Loucy (cell line): ENCODE results near the gene HOXD13.

Experiments used
- H2AFZ ChIP-seq: fragments of 200-600 bp; sonication (generic); 2 replicates; pipeline ENCODE4 v1.6.0; 2016; ENCODE audit warnings: antibody characterized with exemption, mild to moderate bottlenecking, low read length, moderate library complexity
- H3F3A ChIP-seq: fragments of 200-600 bp; 2 replicates; pipeline ENCODE4 v1.6.0; 2016; ENCODE audit warnings: antibody characterized with exemption, low read depth, mild to moderate bottlenecking
- H3K27me3 ChIP-seq: fragments of 200-600 bp; sonication (generic); 2 replicates; pipeline ENCODE4 v1.6.1; 2014; ENCODE audit warnings: low read length, mild to moderate bottlenecking; ENCODE audit not compliant: insufficient read depth, poor library complexity, severe bottlenecking
- H3K36me3 ChIP-seq: fragments of 200-600 bp; sonication (generic); 2 replicates; pipeline ENCODE4 v1.6.1; 2016; ENCODE audit warnings: low read length; ENCODE audit not compliant: insufficient read depth
- H3K4me1 ChIP-seq: fragments of 200-600 bp; sonication (generic); 2 replicates; pipeline ENCODE4 v1.5.1; 2014; ENCODE audit warnings: low read length, mild to moderate bottlenecking; ENCODE audit not compliant: insufficient read depth, poor library complexity, severe bottlenecking
- H3K4me2 ChIP-seq: fragments of 200-600 bp; sonication (generic); 2 replicates; pipeline ENCODE4 v1.6.0; 2014; ENCODE audit warnings: antibody characterized with exemption, low read length, low read depth, mild to moderate bottlenecking; ENCODE audit not compliant: poor library complexity, severe bottlenecking
- H3K4me3 ChIP-seq: fragments of 200-600 bp; sonication (generic); 2 replicates; pipeline ENCODE4 v1.5.1; 2014; ENCODE audit warnings: low read length, mild to moderate bottlenecking, mixed read lengths; ENCODE audit not compliant: poor library complexity, severe bottlenecking
- H3K79me2 ChIP-seq: fragments of 200-600 bp; sonication (generic); 2 replicates; pipeline ENCODE4 v1.6.1; 2014; ENCODE audit warnings: low read length; ENCODE audit not compliant: insufficient read depth
- H3K9ac ChIP-seq: fragments of 200-600 bp; sonication (generic); 2 replicates; pipeline ENCODE4 v1.6.0; 2014; ENCODE audit warnings: mild to moderate bottlenecking, low read depth, low read length, moderate library complexity; ENCODE audit not compliant: poor library complexity, severe bottlenecking
- H3K9me2 ChIP-seq: fragments of 200-600 bp; sonication (generic); replicated peaks from 2 replicates; pipeline ENCODE4 v1.6.1; 2016; ENCODE audit warnings: low read depth, low read length, mixed read lengths
- H3K9me3 ChIP-seq: fragments of 200-600 bp; sonication (generic); 2 replicates; pipeline ENCODE4 v1.6.1; 2014; ENCODE audit warnings: mild to moderate bottlenecking, antibody characterized with exemption, low read length, low read depth; ENCODE audit not compliant: insufficient read depth
- H4K20me1 ChIP-seq: fragments of 200-600 bp; sonication (generic); 2 replicates; pipeline ENCODE4 v1.6.0; 2014; ENCODE audit warnings: antibody characterized with exemption, low read length, mild to moderate bottlenecking; ENCODE audit not compliant: insufficient read depth, poor library complexity, severe bottlenecking
- EZH2phosphoT487 ChIP-seq: fragments of 200-600 bp; IDR thresholded peaks from 2 replicates; pipeline ENCODE4 v1.6.1; 2018; ENCODE audit warnings: antibody characterized with exemption, mild to moderate bottlenecking, moderate library complexity, borderline replicate concordance
- TF ChIP-seq, protein P1 (sequence below): fragments of 200-600 bp; sonication (generic); conservative IDR thresholded peaks from 2 replicates; pipeline ENCODE4 v1.5.1; 2014; ENCODE audit warnings: mild to moderate bottlenecking, antibody characterized with exemption, low read length

Gene HOXD13

DNA sequence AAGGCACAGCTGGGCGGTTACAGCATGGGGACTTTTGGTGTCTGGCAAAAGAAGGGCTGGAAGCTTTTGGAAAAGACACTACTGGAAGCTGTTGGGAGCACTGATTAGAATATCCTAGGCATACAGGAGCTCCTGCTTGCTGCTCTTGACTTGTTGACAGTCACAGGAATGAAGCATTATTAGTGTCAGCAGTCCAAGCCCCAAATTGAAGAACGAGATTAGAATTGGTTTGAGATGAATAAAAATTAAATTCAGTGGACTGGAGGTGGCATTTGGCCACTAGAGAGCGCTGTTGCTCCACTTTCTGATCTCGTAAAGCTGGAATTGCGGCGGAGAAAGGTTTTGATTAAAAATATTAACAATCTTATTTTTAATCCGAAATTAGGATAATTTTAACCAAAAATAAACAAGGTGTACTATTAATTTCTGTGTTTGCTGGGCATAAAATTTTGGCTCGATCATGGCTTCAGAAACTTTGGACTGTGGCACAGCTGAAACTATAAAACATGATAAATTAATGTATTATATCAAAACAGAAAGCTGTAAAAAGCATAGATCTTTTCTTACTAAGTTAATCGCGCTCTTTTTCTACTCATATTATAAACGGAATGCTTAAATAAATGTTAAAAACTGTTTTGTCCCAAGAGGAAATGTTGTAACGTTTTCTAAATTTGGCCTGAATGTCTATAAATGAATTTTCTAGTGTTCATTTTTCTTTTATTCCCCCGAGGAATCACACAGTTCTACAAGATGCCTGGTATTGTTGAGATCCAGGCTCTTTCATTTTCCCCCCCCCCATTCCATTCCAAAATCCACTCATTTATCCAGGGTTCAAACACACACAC, 34.6 kb downstream of the HOXD13 start:
- Histone ChIP-seq H3K9me3 (no peaks in the 10 kb centered on the region), H3K4me3 (peak overlapping the region; percentile 42), H3K79me2 (no peaks in the 10 kb centered on the region), H3K9me2 (no peaks in the 10 kb centered on the region), H2AFZ (no peak overlapping the region; the same call in 1 of the 2 replicates), H3K4me2 (peak overlapping the region; percentile 51), H4K20me1 (no peaks in the 10 kb centered on the region), H3F3A (no peaks in the 10 kb centered on the region), H3K9ac (no peak overlapping the region), H3K27me3 (no peaks in the 10 kb centered on the region), H3K4me1 (no peaks in the 10 kb centered on the region), H3K36me3 (no peaks in the 10 kb centered on the region)
- TF ChIP-seq, protein P1, sequence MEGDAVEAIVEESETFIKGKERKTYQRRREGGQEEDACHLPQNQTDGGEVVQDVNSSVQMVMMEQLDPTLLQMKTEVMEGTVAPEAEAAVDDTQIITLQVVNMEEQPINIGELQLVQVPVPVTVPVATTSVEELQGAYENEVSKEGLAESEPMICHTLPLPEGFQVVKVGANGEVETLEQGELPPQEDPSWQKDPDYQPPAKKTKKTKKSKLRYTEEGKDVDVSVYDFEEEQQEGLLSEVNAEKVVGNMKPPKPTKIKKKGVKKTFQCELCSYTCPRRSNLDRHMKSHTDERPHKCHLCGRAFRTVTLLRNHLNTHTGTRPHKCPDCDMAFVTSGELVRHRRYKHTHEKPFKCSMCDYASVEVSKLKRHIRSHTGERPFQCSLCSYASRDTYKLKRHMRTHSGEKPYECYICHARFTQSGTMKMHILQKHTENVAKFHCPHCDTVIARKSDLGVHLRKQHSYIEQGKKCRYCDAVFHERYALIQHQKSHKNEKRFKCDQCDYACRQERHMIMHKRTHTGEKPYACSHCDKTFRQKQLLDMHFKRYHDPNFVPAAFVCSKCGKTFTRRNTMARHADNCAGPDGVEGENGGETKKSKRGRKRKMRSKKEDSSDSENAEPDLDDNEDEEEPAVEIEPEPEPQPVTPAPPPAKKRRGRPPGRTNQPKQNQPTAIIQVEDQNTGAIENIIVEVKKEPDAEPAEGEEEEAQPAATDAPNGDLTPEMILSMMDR = peak; percentile 94
- no peak for TF ChIP-seq EZH2phosphoT487

DNA sequence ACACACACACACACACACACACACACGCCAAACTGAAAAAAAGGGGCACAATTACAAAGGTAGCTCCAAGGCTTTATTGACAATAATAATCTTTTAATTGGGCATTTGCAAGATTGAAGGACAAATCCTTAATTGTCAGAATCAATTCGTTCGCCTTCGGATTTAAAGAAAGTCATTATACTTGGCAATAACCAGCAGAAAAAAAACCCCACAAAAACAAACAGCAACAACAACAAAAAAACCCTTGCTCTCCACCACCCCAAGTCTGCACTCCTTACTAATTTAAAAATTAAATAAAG, 35.2 kb downstream of the HOXD13 start:
- Histone ChIP-seq H3K9ac (no peak overlapping the region), H3K79me2 (no peaks in the 10 kb centered on the region), H3K36me3 (no peaks in the 10 kb centered on the region), H3K27me3 (no peaks in the 10 kb centered on the region), H2AFZ (no peak overlapping the region), H3K4me1 (no peaks in the 10 kb centered on the region), H3F3A (no peaks in the 10 kb centered on the region), H4K20me1 (no peaks in the 10 kb centered on the region), H3K4me2 (no peak overlapping the region), H3K4me3 (no peak overlapping the region), H3K9me3 (no peaks in the 10 kb centered on the region), H3K9me2 (no peaks in the 10 kb centered on the region)
- no peak for TF ChIP-seq EZH2phosphoT487
- TF ChIP-seq, protein P1 = no peak

DNA sequence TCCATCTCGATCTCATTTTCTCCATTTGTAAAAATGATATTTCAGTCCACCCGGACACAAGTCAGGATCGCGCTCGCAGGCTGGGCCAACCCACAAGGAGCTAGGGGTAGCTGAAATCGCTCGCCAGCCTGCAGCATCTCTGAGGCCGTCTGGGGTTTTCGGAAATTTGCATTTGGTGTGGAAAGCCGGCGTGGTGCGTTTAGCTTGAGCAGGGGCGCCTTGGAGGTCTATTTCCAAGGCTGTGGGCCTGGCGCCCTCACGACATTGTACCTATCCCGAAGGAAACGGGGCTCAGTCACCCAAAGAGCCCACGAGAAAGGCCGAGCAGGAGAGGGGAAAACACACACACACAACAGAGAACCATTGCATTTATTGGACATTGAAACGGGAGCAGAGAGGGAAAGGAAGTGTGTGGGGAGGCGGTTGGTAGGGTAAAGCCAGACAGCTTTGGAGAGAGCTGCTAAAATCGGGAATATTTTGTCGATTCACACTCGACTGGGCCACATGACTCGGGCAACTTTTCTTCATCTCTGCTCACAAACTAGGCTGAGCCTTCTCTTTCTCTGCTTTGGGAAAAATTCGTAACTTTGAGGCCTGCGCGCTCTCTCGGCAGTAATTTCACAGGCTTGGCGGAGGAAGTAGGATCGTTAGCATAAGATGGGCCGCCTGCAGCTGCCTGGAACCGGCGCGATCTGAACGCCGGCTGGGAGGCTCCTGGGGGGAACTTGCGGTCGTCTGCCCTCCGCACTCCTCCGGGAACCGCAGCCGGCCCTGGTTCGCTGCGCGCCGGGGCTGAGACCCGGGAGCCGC, 35.9 kb downstream of the HOXD13 start:
- H3K9me3 ChIP-seq = no peaks in the 10 kb centered on the region
- H3K4me1 ChIP-seq = no peaks in the 10 kb centered on the region
- H3K27me3 ChIP-seq = no peaks in the 10 kb centered on the region
- H3K36me3 ChIP-seq = no peaks in the 10 kb centered on the region
- H3K4me3 ChIP-seq = no peak overlapping the region
- H4K20me1 ChIP-seq = no peaks in the 10 kb centered on the region
- H3K9ac ChIP-seq = no peak overlapping the region
- H3K9me2 ChIP-seq = no peaks in the 10 kb centered on the region
- TF ChIP-seq EZH2phosphoT487 = no peak
- TF ChIP-seq, protein P1 = no peak
- no peak overlapping the region for H3K4me2 ChIP-seq
- no peak overlapping the region for H2AFZ ChIP-seq
- no peaks in the 10 kb centered on the region for H3K79me2 ChIP-seq
- H3F3A ChIP-seq = no peaks in the 10 kb centered on the region
